Measurements from ENCODE around the gene YWHAE.
"Not testable (repeated sequence)": the region's sequence is repeated elsewhere in the genome, so short reads cannot be mapped to it uniquely, and the experiment has no call there.

Gene YWHAE

DNA sequence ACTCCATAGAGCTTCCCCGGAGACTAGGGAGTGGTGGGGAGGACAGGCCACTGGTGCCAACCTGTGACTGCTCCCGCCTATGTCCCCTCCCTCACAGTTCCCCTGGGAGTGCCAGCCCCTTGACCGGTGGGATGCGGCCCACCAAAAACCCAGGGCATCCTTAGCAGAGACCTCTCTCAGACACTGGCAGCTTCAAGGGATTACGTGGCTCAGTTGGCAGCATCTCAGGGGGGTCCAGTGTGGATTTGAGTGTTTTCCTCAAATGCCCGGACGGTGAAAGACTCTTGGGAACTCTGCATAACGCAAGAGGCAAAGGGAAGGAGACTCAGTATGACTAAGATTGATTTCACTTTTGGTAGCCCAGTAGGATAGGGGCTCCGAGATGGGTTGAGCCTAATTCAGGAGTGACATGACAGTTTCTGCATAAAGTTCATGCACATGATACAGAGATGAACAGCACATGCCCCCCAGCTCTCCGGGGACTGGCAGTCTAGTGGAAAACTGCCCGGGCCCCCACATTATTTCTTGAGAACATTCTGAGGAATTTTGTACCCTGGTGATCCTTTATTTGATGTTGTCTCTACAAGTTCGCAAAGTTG, 70.2 kb downstream of the YWHAE start:
- no peak for DNase-seq (ENCODE audit: low read depth, low spot score)

DNA sequence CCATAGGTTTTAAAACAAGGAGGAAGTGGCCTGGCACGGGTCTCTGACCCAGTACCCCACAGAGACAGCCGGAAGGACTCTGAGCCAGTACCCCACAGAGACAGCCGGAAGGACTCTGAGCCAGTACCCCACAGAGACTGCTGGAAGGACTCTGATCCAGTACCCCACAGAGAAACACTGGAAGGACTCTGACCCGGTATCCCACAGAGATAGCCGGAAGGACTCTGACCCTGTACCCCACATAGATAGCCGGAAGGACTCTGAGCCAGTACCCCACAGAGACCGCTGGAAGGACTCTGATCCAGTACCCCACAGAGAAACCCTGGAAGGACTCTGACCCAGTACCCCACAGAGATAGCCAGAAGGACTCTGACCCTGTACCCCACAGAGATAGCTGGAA, 71.6 kb downstream of the YWHAE start:
- no peak for DNase-seq (ENCODE audit: low read depth, low spot score)

DNA sequence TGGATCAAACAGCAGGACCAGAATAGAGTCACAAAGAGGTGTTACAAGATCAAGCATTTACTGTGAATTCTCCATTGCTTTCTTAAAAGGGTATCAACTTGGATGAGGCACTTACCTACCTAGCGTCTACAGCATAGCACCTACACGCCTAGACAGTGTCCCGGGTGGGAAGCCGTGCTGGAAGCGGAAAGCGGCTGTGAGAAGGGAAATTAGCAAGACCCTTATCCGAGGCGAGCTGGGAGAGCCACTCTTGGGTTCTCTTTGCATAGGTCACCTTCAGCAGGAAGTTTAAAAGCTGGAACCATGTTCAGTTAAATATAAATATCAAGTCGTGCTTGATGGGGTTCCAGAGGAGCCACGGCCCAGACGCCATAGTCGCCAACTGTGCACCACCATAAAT, 74.3 kb downstream of the YWHAE start:
- DNase-seq (ENCODE audit: low read depth, low spot score): no peak

DNA sequence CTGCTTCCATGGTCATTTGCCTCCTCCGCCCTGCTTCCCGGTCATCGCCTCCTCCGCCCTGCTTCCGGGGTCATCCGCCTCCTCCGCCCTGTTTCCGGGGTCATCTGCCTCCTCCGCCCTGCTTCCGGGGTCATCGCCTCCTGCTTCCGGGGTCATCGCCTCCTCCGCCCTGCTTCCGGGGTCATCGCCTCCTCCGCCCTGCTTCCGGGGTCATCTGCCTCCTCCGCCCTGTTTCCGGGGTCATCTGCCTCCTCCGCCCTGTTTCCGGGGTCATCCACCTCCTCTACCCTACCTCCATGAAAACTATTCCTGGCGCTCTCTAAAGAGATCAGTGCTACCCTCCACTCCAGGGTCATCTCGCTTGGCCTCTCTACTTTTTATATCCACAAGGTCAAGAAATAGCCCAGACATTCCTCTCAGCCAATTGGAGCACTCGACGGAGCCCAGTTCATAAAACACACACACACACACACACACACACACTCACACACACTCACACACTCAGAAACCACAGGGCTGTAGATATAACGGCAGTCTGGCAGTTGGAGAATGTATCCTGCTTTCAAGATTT, 75.7 kb downstream of the YWHAE start:
- no peak for DNase-seq (ENCODE audit: low read depth, low spot score)

DNA sequence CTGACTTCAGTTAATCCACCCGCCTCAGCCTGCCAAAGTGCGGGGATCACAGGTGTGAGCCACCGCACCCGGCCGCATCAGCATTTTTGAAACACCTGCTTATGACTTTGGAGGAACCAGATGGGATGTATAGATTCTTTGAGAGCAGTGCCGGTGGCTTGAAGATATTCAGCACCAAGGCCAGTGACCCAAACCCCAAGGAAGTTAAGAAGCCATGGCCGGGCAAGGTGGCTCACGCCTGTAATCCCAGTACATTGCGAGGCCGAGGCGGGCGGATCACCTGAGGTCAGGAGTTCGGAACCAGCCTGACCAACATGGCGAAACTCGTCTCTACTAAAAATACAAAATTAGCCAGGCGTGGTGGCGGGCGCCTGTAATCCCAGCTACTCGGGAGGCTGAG, 76.7 kb downstream of the YWHAE start:
- peak; percentile 27 for DNase-seq (ENCODE audit: low read depth, low spot score)

DNA sequence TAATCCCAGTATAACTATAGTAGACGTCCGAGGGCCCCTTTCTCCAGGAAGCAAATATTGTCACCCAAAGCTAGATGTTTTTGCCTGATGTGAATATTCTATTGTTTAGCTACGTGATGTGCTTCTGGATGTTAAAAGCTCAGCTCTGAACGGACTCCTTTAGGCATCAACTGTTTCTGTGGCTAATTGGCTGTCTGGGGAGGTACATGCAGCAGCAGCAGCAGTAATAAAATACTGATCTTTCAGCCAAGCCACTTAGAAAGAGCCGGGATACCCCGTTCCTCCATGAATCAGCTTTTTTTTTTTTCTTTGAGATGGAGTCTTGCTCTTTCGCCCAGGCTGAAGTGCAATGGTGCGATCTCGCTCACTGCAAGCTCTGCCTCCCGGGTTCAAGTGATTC, 77.5 kb downstream of the YWHAE start:
- no peak for DNase-seq (ENCODE audit: low read depth, low spot score)

DNA sequence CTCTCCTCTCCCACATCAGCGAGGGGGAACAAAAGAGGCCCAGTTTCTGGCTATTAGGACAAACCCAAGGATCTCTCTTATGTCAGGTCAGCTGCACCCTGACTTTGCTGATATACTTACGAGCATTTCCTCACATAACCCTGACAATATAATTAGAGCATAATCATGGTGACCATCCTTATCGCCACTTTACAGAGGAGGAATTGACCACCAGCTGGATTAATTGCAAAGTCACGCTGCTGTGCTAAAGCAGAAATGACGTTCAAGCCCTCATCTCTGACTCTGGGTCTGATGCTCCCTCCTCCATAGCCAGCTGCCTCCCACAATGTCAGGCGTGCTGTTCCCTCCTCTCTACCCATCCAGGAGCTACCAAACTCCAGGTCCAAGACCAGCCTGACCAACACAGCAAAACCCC, 78.0 kb downstream of the YWHAE start:
- no peak for DNase-seq (ENCODE audit: low read depth, low spot score)

DNA sequence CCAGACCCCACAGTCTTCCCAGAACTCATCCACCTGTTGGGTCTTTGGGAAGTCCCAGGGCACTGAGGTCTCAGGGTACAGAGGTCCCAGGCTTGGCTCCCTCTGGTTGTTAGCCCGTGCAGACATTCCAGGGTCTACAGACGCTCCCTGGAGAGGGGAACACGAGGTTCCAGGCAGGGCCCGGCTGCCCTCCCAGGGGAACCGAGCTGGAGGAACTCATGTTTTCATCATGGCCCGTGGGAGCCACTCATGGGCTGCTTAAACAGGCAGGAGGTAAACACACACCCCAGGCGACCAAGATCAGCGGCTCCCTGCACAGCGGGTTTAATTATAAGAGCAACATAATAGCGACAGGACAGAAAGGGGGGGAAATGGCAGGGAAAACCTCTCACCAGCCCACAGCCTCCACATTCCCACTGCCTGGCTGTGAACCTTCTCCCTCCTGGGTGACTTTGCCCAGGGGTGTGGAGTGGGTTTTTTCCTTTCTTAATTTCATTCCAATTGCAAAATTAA, 84.1 kb downstream of the YWHAE start:
- no peak for DNase-seq (ENCODE audit: low read depth, low spot score)

DNA sequence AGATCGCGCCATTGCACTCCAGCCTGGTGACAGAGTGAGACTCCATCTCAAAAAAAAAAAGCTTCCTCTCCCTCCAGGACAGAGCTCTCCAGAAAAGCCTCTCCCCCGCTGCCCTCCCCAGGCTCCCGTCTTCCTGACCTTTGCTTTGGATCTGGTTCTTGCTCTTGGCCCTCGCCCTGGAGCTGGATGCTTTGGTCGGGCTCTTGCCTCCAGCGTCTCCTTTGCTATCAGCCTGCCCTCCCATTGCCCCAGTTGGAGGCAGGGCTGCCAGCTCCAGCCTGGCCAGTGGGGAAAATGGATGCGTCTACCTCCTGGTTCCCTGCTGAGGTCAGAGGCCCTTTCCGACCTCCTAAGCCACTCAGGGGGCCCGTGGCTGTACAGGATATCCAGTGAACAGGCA, 84.6 kb downstream of the YWHAE start:
- no peak for DNase-seq (ENCODE audit: low read depth, low spot score)

DNA sequence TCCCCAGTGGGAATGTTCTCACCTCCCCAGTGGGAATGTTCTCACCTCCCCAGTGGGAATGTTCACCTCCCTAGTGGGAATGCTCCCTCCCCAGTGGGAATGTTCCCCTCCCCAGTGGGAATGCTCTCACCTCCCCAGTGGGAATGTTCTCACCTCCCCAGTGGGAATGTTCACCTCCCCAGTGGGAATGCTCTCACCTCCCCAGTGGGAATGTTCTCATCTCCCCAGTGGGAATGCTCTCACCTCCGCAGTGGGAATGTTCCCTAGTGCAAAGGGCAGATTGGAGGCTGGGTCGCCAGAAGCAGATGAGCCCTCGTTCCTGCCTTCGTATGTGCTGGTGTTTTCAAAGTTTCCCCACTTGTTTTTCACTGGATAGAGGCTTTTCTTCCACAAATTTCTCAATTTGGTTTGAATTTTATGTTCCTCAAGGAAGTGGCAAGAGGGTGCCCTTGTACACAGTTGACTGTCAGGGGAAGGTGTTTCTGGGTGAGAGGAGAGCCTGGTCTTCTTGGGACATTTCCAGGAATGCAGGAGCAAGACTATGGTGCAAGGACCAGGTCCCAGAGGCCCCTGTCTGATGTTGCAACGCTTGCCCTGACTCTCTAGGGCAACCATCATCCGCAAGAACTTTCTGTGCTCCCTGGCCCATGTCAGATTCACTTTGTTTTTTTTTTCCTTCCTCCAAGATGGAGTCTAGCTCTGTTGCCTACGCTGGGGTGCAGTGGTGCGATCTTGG, 86.6 kb downstream of the YWHAE start:
- no peak for DNase-seq (ENCODE audit: low read depth, low spot score)

DNA sequence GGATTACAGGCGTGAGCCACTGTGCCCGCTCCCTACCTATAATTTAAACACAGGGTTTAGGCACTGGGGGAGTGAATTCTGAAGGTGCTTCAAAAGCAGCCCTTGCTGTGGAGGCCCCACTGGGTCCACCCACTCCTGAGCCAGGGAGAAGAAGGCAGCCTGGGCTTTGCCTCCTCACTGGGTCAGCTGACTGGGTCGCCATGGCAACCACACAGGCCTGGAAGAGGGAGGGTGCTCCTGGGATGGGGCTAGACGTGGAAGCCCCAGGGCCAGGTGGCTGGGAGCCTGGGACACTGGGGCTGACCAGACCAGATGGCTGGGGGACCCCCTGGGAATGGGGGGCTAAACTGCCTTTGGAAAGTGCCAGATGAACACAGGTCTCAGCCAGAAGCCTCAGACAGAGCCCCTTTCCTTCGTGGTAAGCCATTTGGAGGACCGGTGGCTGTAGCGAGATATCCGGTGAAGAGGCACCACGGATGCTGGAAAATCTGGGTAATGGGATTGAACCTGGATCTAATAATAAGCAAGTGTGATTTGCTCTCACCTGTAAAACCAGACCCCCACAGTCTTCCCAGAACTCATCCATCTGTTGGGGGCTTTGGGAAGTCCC, 87.7 kb downstream of the YWHAE start:
- DNase-seq (ENCODE audit: low read depth, low spot score): no peak

DNA sequence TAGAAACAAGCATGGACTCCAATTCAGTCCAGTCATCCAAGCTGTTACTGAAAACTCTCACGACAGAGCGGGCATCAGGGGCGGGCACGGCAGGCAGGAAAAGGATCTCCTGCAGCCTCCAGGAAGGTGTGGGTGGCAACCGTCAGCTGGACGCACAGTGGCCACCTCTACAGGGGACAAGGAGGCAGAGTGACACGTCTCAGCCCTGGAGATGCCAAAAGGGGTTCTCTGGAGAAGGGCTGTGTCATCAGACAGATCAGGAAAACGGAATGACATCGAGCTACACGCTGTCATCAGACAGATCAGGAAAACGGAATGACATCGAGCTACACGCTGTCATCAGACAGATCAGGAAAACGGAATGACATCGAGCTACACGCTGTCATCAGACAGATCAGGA, 92.2 kb downstream of the YWHAE start:
- not testable (repeated sequence) for DNase-seq (ENCODE audit: low read depth, low spot score)

DNA sequence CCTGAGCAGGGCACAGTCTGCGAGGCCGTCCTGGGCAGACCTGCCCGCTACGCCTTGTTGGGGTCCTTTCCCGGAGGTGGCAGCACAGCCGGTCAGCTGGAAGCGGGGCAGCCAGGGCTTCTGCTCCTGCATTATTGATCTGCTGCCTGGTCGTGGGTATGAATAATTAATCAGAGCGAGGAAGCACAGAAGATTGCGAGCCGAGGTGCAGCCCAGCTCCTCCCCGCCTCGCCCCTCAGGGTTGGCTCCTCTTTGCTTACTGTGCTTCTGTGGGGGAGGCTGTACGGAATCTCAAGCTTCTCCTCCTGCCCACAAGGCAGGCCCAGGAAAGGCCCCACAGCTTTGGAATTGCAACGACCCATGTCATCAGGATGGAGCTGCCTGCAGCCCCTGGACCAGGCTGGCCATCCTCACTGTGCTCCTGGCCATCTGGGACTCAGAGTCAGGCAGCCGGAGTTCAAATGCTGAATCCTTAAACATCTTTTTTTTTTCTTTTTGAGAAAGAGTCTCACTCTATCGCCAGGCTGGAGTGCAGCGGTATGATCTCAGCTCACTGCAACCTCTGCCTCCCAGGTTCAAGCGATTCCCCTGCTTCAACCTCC, 95.0 kb downstream of the YWHAE start:
- peak; percentile 20 for DNase-seq (ENCODE audit: low read depth, low spot score)

DNA sequence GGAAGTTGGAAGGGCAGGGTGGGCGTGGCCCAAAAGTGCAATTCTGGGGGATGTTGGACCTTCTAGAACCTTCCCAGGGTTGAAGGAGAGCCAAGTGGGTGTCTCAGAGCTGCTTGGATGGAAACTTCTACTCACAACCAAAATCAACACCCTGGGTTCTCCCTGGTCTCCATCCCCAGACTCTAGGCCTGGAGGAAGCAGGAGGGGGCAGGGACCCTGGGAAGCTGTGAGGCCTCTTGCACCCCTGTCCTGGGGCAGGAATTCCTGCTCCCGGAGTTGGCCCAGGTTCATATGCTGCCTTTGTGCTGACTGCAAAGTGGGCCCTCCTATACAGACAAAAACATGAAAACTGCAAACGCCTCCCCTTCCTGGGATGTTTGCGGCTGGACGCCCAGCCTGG, 95.5 kb downstream of the YWHAE start:
- no peak for DNase-seq (ENCODE audit: low read depth, low spot score)

DNA sequence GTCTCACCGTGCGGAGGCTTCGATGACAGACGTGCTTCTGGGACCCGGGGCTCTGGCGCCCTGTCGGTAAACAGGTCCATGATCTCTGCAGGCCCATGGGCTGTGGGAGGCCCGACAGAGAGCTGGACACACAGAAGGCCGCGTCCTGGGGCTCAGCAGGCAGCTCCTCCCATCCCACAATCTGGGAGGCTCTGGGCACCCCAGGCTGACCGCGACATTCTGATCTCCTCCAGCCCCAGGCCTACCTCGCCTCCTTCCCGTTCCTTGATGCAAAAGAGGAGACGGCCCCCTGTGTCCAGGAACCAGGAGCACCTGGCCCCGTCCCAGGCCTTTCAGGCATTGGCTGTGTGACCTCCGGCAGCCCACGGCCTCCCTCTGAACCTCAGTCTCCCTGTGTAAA, 97.3 kb downstream of the YWHAE start:
- no peak for DNase-seq (ENCODE audit: low read depth, low spot score)

DNA sequence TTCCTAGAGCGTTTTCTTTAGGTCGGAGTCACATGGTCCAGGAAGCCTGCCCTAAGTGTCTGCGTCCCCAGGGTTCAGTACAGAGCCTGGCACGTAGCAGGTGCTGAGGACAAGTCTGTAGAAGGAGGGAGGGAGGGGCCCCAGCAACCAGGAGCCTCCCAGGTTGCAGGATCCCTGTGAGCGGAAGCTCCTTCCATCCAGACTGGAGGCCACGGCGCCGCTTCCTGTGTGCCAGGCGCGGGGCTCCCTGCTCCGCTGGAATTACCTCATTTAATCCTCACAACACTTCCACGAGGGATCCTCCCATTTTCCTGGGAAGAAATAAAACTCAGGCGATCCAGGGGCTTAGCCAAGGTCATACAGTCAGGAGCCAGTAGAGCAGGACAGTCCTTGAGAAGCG, 98.5 kb downstream of the YWHAE start:
- DNase-seq (ENCODE audit: low read depth, low spot score): no peak

DNA sequence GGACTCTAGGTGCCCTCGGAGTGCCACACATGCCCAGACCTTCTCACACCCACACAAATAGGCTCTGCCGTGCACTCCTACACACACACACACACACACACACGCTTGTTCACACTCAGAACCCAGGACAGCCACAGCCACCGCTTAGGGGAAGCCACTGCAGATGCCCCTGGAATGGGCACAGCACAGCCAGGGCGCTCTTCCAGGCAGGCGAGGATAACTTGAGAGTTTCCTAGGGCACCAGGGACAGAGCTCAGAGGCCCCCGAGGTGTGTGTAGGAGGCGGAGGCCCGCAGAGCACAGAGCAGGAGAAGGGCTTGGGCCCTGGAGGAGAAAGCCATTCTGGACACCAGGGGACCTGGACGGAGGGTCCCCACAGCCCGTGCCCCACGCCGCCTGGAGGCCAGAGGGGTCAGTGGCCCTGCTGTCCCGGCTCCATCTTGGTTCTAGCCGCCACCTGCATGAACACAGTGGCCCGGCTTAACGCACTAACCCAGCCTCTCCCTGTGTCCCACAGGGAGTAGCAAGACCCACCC, 99.6 kb downstream of the YWHAE start:
- DNase-seq (ENCODE audit: low read depth, low spot score): no peak

DNA sequence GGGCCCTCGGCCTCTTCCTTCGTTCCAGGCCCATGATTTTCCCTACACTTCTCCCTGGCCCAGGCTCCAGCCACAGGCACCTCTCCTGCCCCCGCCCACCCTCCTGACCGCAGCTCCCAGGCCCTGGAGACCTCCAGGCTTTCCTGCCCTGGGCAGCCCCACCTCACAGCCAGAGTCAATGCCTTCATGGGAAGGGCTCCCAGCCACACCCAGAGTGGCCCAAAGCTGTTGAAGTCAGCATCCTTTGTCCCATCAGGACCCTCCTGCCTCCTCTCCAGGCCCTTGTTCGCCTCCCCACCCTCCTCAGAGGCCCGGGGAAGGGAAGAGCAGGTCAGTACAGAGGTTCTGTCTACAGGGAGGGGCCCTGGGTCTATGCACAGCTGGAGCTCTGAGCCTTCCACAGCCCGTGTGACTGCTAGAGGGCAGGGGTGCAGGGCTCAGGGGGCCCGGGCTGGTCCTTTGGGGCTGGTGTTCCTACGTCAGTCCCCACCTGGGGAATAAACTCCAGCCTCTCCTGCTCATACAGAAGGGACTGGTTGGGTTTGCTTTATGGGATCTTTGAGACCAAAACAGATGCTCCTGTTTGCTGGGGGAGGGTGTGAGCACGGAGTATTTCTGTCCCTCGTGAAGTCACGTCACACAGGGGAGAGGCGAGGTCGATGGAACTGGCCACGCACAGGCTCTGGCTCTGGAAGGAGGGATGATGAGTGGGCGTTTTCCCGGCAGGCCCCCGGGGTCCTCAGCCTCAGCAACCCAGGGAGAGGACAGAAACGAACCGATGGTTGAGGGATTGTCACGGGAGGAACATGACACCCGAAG, 100.3 kb downstream of the YWHAE start:
- no peak for DNase-seq (ENCODE audit: low read depth, low spot score)

DNA sequence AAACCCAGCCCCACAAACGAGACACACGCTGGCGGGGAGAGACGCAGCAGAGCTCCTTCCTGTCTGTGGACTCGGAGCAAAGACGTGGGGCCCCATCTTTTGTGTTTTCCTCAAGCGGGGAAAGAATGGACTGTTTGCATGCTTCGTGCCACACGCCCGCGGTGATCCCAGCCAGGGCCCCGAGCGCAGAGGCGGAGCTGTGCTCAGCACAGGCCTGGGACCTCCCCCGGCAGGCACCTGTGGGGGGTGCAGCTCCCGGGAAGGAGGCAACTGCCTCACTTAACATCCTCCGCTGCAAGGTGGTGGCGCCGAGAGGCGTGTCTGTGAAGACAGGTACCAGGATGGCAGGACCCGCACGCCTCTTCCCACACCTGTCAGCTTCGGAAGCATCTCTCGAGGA, 101.4 kb downstream of the YWHAE start:
- peak; percentile 45 for DNase-seq (ENCODE audit: low read depth, low spot score)
